Endothelial cell of umbilical vein (primary cell): ENCODE measurements around the gene SOCS7.

Experiments
- EZH2 ChIP-seq: IDR thresholded peaks from 2 replicates; pipeline ENCODE4 v1.6.1; 2012; ENCODE audit warnings: borderline replicate concordance, low read depth, mild to moderate bottlenecking, moderate library complexity, low read length, inconsistent platforms; ENCODE audit not compliant: severe bottlenecking
- FOS ChIP-seq: IDR thresholded peaks from 2 replicates; pipeline ENCODE4 v1.6.1; 2011; ENCODE audit warnings: mild to moderate bottlenecking, low read length, moderate library complexity, borderline replicate concordance; ENCODE audit not compliant: insufficient read depth
- POLR2A ChIP-seq: IDR thresholded peaks from 2 replicates; pipeline ENCODE4 v1.6.1; 2012; ENCODE audit warnings: low read depth, mild to moderate bottlenecking, control low read depth, low read length
- TF ChIP-seq, protein P1 (sequence below), 2 donors: IDR thresholded peaks; 1 replicate in 1 of 2; 2 replicates in 1 of 2; pipeline ENCODE4 v1.5.1; 2011; ENCODE audit warnings: low read length in 2 of 2, mild to moderate bottlenecking in 2 of 2, moderate library complexity in 2 of 2, control low read depth in 1 of 2, inconsistent platforms in 1 of 2, low read depth in 1 of 2; ENCODE audit not compliant: insufficient read depth in 1 of 2; ENCODE audit errors: extremely low read depth in 1 of 2
- TF ChIP-seq, protein P2 (sequence below): IDR thresholded peaks from 2 replicates; pipeline ENCODE4 v1.6.1; 2011; ENCODE audit not compliant: insufficient read depth, insufficient read length

DNA sequence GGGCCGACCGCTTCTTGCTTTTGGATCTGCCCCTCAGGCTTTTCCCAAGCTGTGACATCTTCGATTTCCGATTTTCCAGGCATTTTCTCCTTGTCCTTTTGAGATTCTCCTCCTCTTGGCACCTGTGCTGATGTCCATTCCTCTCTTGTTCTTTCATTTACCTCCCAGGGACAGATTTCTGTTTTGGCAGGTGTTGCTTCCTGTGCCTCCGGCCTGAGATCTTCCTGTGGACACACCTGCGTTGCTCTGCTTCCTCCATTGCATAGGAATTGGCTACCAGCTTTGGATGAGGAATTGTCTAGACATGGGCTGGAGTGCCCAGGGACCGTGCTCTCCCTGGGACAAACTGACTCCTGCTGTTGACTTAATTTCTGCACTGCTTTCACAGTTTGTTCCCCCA lies 23.0 kb upstream of the SOCS7 start:
- TF ChIP-seq POLR2A, result no peak
- TF ChIP-seq, protein P1, sequence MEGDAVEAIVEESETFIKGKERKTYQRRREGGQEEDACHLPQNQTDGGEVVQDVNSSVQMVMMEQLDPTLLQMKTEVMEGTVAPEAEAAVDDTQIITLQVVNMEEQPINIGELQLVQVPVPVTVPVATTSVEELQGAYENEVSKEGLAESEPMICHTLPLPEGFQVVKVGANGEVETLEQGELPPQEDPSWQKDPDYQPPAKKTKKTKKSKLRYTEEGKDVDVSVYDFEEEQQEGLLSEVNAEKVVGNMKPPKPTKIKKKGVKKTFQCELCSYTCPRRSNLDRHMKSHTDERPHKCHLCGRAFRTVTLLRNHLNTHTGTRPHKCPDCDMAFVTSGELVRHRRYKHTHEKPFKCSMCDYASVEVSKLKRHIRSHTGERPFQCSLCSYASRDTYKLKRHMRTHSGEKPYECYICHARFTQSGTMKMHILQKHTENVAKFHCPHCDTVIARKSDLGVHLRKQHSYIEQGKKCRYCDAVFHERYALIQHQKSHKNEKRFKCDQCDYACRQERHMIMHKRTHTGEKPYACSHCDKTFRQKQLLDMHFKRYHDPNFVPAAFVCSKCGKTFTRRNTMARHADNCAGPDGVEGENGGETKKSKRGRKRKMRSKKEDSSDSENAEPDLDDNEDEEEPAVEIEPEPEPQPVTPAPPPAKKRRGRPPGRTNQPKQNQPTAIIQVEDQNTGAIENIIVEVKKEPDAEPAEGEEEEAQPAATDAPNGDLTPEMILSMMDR (IDR thresholded peaks at IDR 0.05; ENCODE audit: extremely low read depth in 1 of 2, insufficient read depth in 1 of 2, low read depth in 1 of 2, low read length in 2 of 2), result no peak
- no peak for TF ChIP-seq FOS
- TF ChIP-seq EZH2, result no peak
- TF ChIP-seq, protein P2, sequence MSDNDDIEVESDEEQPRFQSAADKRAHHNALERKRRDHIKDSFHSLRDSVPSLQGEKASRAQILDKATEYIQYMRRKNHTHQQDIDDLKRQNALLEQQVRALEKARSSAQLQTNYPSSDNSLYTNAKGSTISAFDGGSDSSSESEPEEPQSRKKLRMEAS, result no peak
